ENCODE data around the gene LFNG.

Gene LFNG

DNA sequence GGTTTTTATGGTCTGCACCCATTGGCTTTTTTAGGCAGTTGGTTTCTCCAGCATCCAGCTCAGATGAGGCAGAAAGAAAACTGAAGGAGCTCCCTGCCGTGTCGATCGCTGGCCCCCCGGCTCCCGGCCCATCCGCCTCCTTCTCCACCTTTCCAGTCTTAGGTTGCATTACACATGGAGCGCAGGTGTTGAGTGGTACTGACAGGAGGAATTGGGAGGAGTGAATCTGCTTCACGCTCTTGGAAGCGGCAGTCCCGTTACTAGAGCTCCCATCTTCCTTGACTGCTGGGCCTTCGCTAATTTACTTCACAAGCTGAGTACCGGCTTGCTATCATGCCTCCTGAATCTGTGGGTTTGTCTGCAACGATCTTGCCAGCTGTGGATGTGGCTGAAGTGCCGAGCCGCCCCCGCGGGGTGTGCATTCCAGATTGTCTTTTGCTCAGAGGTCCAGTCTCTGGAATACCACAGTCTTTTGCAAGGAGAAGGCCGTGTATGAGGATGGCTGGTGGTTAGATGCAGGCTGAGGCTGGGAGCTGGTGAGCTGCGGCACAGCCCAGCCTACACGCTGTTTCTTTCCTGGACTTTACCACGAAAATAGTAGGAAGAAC is 56.3 kb downstream of the LFNG start:
- DNase-seq = no peak

DNA sequence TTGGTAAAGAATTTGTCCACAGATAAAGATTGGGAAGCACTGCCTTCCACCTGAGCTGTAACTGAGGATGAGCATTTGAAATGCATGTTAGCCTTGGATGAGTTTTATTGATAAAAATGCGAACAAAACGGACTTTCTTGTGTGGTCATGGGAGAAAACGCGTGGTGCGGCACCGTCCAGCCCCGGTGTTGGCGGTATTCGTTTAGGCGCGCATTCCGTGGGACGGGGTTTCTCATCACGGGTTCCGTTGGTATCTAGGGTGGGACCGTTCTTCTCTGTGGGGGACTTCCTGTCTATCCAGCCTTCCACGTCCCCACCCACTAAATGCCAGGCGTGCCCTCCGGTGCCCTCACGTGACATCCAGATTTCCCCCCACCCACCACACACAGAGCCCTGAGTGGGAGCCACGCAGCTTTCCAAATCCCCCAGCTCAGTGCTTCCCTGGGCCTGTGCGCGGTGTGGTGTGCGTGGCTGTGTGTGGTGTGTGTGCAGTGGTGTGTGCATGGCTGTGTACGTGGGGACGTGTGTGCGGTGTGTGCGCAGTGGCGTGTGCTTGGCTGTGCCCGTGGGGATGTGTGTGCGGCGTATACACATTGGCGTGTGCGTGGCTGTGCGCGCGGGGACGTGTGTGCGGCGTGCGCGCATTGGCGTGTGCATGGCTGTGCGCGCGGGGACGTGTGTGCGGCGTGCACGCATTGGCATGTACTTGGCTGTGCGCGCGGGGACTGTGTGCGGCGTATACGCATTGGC is 57.3 kb downstream of the LFNG start:
- no peak for DNase-seq

Measured in activated CD4-positive, alpha-beta T cell treated with anti-CD3 and anti-CD28 coated beads, Interleukin-10, Interleukin-2, amounts not matched to agents 100 ng/mL and 50 ng/mL, durations not matched to agents 16 hours and 8 hours (primary cell).